CD4-positive, alpha-beta T cell treated with Interferon alpha-2 for 1 hour (primary cell): ENCODE results near the gene MAML2.
A peak's percentile ranks its signal among the peaks of the same experiment; 100 is the strongest.

Source experiments
- DNase-seq, 2 donors: peaks; one replicate each; pipeline ENCODE4 v3.0.0-alpha.2; 2020 to 2022

The MAML2 gene

GRCh38 chr11:96055706-96056387 is 287.1 kb downstream of the MAML2 start:
- no peak for DNase-seq

- DNase-seq, result peak in 1 of 2 donors; percentile 46
These were observed 287.9 kb downstream of the MAML2 start for GRCh38 chr11:96054870-96055705.

- no peak for DNase-seq
These were observed 289.9 kb downstream of the MAML2 start for GRCh38 chr11:96052921-96053651.

GRCh38 chr11:96051820-96052219 is 291.2 kb downstream of the MAML2 start:
- no peak for DNase-seq

- no peak for DNase-seq
These were observed 292.4 kb downstream of the MAML2 start for GRCh38 chr11:96050435-96051182.

- DNase-seq, result no peak
These were observed 293.6 kb downstream of the MAML2 start for GRCh38 chr11:96049426-96049825.

GRCh38 chr11:96045622-96046456 is 297.2 kb downstream of the MAML2 start:
- no peak for DNase-seq

- DNase-seq, result no peak
These were observed 298.2 kb downstream of the MAML2 start for GRCh38 chr11:96044747-96045146.

GRCh38 chr11:96044311-96044710 is 298.7 kb downstream of the MAML2 start:
- DNase-seq, result no peak

- no peak for DNase-seq
These were observed 299.7 kb downstream of the MAML2 start for GRCh38 chr11:96043291-96043690.

- no peak for DNase-seq
These were observed 304.9 kb downstream of the MAML2 start for GRCh38 chr11:96038046-96038445.

GRCh38 chr11:96037405-96037949 is 305.5 kb downstream of the MAML2 start:
- no peak for DNase-seq

- DNase-seq, result no peak
These were observed 306.1 kb downstream of the MAML2 start for GRCh38 chr11:96036863-96037262.

- no peak for DNase-seq
These were observed 307.3 kb downstream of the MAML2 start for GRCh38 chr11:96035740-96036078.

- no peak for DNase-seq
These were observed 307.8 kb downstream of the MAML2 start for GRCh38 chr11:96035031-96035739.

- DNase-seq, result no peak
These were observed 309.4 kb downstream of the MAML2 start for GRCh38 chr11:96033599-96033998.

GRCh38 chr11:96033095-96033494 is 309.9 kb downstream of the MAML2 start:
- DNase-seq, result no peak

- DNase-seq, result no peak
These were observed 314.2 kb downstream of the MAML2 start for GRCh38 chr11:96028746-96029145.

- DNase-seq, result no peak
These were observed 316.0 kb downstream of the MAML2 start for GRCh38 chr11:96027021-96027420.

- DNase-seq, result no peak
These were observed 316.7 kb downstream of the MAML2 start for GRCh38 chr11:96026310-96026709.

- DNase-seq, result no peak
These were observed 318.3 kb downstream of the MAML2 start for GRCh38 chr11:96024666-96025065.
